Breast epithelium (tissue), 4 donors: ENCODE measurements around the gene LYPD5. TPM values are rescaled to one million over a fixed set of nuclear protein-coding genes. Genes with fewer than 3 reads are reported as not detected.
"Not testable (repeated sequence)": the region's sequence is repeated elsewhere in the genome, so short reads cannot be mapped to it uniquely, and the experiment has no call there.

Source experiments
- DNase-seq, 2 donors: peaks; one replicate each; pipeline ENCODE4 v3.0.0-alpha.2; 2019; ENCODE audit warnings: low spot score in 2 of 2
- H3K27ac ChIP-seq, 2 donors: fragments of 200-600 bp; sonication (generic) in 1 of 2; one replicate each; pipeline ENCODE4 v1.5.1; 2016 to 2019; ENCODE audit warnings: mild to moderate bottlenecking in 1 of 2
- H3K27me3 ChIP-seq, 2 donors: fragments of 200-600 bp; sonication (generic) in 1 of 2; one replicate each; pipeline versions ENCODE4 v1.5.1 to v1.6.0; 2017 to 2019; ENCODE audit warnings: control low read depth in 1 of 2, mild to moderate bottlenecking in 1 of 2
- H3K36me3 ChIP-seq: fragments of 200-600 bp; one replicate; pipeline ENCODE4 v1.5.1; 2019
- H3K4me1 ChIP-seq, 2 donors: fragments of 200-600 bp; sonication (generic); one replicate each; pipeline ENCODE4 v1.5.1; 2016 to 2019; ENCODE audit warnings: control low read depth in 1 of 2
- H3K4me3 ChIP-seq, 3 donors: fragments of 200-600 bp; sonication (generic); 1 replicate in 2 of 3; 2 replicates in 1 of 3; pipeline ENCODE4 v1.5.1; 2016 to 2019; ENCODE audit warnings: mild to moderate bottlenecking in 3 of 3, moderate library complexity in 2 of 3
- H3K9me3 ChIP-seq, 2 donors: fragments of 200-600 bp; sonication (generic) in 1 of 2; one replicate each; pipeline ENCODE4 v1.5.1; 2016 to 2019; ENCODE audit warnings: control low read depth in 1 of 2
- POLR2A ChIP-seq: fragments of 450-650 bp; IDR thresholded peaks from one replicate; pipeline ENCODE4 v1.6.1; 2016; ENCODE audit warnings: antibody characterized with exemption, mild to moderate bottlenecking, moderate library complexity
- POLR2AphosphoS5 ChIP-seq, 3 donors: sonication (generic); formaldehyde crosslinking; IDR thresholded peaks; one replicate each; pipeline ENCODE4 v1.6.1; 2017; ENCODE audit warnings: antibody characterized with exemption in 3 of 3
- intact Hi-C: fragments of 100-400 bp; cut with DNase I; formaldehyde crosslinking; loops from one replicate; pipeline ENCODE4 v1.15.1; 2023; ENCODE audit warnings: low total_unique reads
- total RNA-seq, 3 donors: library from RNA; depleted of rRNA; stranded (reverse); fragments of >200 nt; gene quantifications; one replicate each; pipeline ENCODE4 v1.1.0, GENCODE V29; 2016
- TF ChIP-seq, protein P1 (sequence below), 3 donors: fragments of 450-650 bp; IDR thresholded peaks; one replicate each; pipeline ENCODE4 v1.5.1; 2016 to 2017; ENCODE audit warnings: antibody characterized with exemption in 3 of 3, mild to moderate bottlenecking in 3 of 3, moderate library complexity in 3 of 3

The LYPD5 gene
- total RNA-seq, 3 donors from 2014 or later = 0.48 to 7.2 (median 6.2) TPM

DNA sequence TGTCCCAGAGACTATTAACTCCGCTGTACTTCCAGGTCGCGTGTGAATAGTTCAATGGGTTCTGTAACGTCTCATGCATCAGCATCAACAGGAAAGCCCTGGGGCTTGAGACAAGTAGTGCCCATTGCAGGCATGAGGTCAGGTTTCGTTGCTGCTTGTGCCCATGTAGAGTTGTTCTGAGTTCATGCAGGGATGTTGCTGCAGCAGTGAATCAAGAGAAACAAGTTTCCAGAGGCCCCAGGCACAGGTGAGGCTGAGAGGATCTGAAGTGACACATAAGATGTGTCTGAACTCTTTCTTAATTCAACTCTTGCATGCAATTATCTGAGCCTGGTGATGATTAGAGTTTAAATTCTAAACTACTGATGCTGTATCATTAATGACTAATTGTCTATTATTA is 16.3 kb upstream of the LYPD5 start:
- Histone ChIP-seq H3K4me1 (no peaks in the 10 kb centered on the region), H3K27ac (no peak overlapping the region), H3K9me3 (no peaks in the 10 kb centered on the region), H3K4me3 (no peak overlapping the region), H3K27me3 (no peaks in the 10 kb centered on the region), H3K36me3 (no peaks in the 10 kb centered on the region)
- no peak for DNase-seq
- TF ChIP-seq POLR2A (no peak), POLR2AphosphoS5 (IDR thresholded peaks at IDR 0.05) (no peak)
- TF ChIP-seq, protein P1, sequence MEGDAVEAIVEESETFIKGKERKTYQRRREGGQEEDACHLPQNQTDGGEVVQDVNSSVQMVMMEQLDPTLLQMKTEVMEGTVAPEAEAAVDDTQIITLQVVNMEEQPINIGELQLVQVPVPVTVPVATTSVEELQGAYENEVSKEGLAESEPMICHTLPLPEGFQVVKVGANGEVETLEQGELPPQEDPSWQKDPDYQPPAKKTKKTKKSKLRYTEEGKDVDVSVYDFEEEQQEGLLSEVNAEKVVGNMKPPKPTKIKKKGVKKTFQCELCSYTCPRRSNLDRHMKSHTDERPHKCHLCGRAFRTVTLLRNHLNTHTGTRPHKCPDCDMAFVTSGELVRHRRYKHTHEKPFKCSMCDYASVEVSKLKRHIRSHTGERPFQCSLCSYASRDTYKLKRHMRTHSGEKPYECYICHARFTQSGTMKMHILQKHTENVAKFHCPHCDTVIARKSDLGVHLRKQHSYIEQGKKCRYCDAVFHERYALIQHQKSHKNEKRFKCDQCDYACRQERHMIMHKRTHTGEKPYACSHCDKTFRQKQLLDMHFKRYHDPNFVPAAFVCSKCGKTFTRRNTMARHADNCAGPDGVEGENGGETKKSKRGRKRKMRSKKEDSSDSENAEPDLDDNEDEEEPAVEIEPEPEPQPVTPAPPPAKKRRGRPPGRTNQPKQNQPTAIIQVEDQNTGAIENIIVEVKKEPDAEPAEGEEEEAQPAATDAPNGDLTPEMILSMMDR (IDR thresholded peaks at IDR 0.05) = no peak
- intact Hi-C loops = no loop called here

DNA sequence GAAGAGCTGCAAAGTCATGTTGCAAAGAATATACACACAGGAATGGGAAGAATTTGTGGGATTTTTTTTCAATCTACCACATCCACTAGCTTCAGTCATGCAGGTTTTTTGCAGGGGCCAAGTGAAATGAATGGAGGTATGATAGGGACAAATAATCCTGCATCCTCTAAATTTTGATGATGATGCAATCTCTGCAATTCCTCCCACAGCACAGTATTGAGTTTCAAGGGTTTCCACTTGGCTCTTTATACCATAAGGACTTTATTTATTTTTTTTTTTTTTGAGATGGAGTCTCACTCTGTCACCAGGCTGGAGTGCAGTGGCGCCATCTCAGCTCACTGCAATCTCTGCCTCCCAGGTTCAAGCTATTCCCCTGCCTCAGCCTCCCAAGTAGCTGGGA is 15.2 kb upstream of the LYPD5 start:
- H3K36me3 ChIP-seq, H3K4me1 ChIP-seq, H3K9me3 ChIP-seq: not testable (repeated sequence)

DNA sequence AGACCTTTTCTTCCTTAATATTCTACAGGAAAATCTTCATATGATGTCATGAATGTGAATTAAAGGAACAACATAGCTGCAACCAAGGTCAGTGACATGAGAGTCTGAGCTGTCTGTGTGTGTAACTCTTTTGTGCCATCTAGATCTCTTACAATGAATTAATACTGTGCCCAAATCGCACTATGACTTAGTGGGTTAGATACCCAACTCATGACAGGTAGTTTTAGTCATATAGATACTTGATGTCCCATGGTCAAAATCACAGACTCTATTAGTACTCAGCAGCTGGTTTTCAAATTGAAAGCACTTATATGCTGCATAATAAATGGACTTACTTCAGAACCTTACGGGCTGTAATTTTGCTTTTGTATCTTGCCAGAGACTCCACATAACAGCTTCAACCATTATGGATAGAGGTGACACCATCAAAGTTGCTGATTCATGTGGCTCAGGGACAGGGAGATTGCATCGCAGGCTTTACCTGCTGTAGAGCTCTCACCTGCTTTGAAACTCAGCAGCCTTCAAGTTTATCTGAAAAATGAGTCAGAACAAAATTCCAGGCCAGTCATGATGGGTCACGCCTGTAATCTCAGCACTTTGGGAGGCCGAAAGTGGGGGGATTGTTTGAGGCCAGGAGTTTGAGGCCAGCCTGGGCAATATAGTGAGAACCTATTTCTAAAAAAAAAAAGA is 12.6 kb upstream of the LYPD5 start:
- Histone ChIP-seq H3K27ac (no peak overlapping the region), H3K36me3 (no peaks in the 10 kb centered on the region), H3K9me3 (no peaks in the 10 kb centered on the region), H3K4me1 (no peaks in the 10 kb centered on the region), H3K27me3 (no peaks in the 10 kb centered on the region), H3K4me3 (no peak overlapping the region)
- TF ChIP-seq, protein P1 (IDR thresholded peaks at IDR 0.05) = no peak
- TF ChIP-seq POLR2AphosphoS5 (IDR thresholded peaks at IDR 0.05) (no peak), POLR2A (no peak)
- no peak for DNase-seq
- intact Hi-C loops = no loop called here

More for the DNA sequence above, 15.2 kb upstream of the LYPD5 start:
- H3K4me3 ChIP-seq, H3K27ac ChIP-seq, H3K27me3 ChIP-seq, intact Hi-C loops, DNase-seq: not testable (repeated sequence)

DNA sequence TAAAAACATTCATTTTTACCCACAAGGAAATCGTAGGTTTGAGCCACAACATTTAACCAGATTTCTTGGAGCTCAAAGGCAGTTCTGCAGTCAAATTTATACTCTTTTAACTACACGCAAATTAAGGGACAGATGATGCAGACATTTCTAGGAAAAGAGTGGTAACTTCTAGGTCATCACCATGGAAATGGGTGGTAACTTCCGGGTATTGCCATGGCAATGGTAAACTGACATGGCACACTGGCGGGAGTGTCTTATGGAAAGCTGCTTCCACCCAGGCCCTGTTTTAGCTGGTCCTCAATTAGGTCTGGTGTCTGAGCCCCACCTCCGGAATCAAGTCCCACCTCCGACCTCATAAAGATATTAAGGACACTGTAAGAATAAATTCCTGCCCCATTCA is 10.4 kb upstream of the LYPD5 start:
- no peaks in the 10 kb centered on the region for H3K9me3 ChIP-seq
- no peak for TF ChIP-seq POLR2A
- no peak for DNase-seq
- no peaks in the 10 kb centered on the region for H3K36me3 ChIP-seq
- H3K27ac ChIP-seq = no peak overlapping the region
- no peaks in the 10 kb centered on the region for H3K4me1 ChIP-seq
- intact Hi-C loops = no loop called here
- H3K4me3 ChIP-seq = no peak overlapping the region
- H3K27me3 ChIP-seq = no peaks in the 10 kb centered on the region

- no peak overlapping the region for H3K27ac ChIP-seq
- no peaks in the 10 kb centered on the region for H3K4me1 ChIP-seq
- TF ChIP-seq, protein P1 (IDR thresholded peaks at IDR 0.05) = no peak
- TF ChIP-seq POLR2A (no peak), POLR2AphosphoS5 (IDR thresholded peaks at IDR 0.05) (no peak)
- H3K27me3 ChIP-seq = no peaks in the 10 kb centered on the region
- H3K36me3 ChIP-seq = no peaks in the 10 kb centered on the region
- intact Hi-C loops = no loop called here
- DNase-seq = no peak
- H3K9me3 ChIP-seq = no peaks in the 10 kb centered on the region
- H3K4me3 ChIP-seq = no peak overlapping the region
Observed at GRCh38 chr19:43812259-43812658, 10.0 kb upstream of the LYPD5 start.

DNA sequence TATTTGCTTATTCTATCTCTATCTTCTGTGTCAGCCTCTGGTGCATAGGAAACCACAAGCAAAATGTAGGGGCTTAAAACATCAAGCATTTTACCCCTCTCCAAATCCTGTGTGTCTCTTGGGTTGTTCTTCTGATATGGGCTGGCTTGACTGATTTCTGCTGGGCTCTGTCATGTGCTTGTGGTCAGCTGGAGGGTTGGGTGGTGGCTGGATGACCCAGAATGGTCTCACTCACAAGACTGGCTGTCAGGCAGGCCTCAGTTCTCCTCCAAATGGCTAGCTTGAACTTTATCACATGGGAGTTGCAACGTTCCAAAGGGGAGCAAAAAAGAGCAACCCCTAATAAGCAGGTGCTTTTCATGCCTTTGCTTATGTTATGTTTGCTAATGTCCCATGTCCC is 9.6 kb upstream of the LYPD5 start:
- intact Hi-C loops = no loop called here
- Histone ChIP-seq H3K27me3 (no peaks in the 10 kb centered on the region), H3K4me1 (no peaks in the 10 kb centered on the region), H3K36me3 (no peaks in the 10 kb centered on the region), H3K4me3 (no peak overlapping the region), H3K27ac (no peak overlapping the region), H3K9me3 (no peaks in the 10 kb centered on the region)
- TF ChIP-seq POLR2A (no peak), POLR2AphosphoS5 (IDR thresholded peaks at IDR 0.05) (no peak)
- TF ChIP-seq, protein P1 (IDR thresholded peaks at IDR 0.05) = no peak
- no peak for DNase-seq
